ENCODE results near the gene SETD5. TPM values are rescaled to one million over a fixed set of nuclear protein-coding genes. Genes with fewer than 3 reads are reported as not detected.

The SETD5 gene
- total and polyA plus RNA-seq, 11 donors, result 28.2 to 84.2 (median 47.6) TPM

DNA sequence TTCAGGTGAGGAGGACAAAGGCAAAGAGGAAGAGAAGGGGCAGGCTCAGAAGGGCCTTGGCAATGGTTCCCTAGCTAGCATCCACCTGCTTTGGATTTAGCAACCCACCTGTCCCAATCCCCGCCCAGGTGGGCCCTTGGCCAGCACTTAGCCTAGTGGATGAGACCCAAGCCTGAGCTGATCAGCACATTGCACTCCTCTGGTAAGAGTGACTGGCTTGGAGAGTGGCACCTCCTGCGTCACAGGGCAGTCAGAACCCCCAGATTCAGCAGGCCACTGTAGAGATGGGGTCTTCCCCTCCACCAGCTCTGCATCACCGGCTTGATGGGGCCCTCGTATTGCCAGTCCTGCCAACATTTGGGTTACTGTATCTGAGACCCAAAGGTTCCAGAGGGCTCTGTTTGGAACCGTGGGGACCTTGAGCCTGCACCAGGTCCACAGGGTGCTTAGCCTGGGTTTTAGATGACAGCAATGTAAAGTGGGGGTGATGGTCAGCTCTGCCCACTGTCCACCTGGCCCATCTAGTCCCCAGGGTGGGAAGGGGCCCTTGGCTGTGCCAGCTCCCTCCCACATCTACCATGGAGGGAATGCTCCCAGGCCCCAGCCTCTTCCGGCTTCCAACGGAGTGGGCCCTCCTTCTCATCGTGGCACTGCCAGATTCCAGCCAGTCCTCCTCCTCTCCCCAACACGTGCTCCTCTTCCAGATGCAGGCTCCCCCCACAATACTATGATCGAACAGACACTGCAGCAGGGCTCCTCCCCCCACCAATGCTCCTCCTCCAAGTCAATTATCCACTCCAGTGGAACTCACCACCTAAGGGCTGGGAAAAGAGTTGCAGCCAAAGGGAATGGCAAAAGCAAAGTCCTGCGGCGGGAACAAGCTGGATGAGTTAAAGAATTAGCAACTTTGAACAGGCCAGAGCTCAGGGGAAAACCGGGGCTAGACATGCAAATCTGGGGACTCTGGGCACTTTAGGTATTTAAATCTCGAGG, 110.5 kb downstream of the SETD5 start:
- WGBS, 4 donors, result 55 to 60% (median 59%) methylated on average over 12 to 14 of the region's 14 CpGs

GRCh38 chr3:9508781-9509180, 111.4 kb downstream of the SETD5 start:
- peaks cover 0 to 38% (median 17%) of the 10 kb centered on the region in 9 donors for H3K27me3 ChIP-seq
- no peak for TF ChIP-seq CTCF (IDR thresholded peaks at IDR 0.05)
- TF ChIP-seq POLR2A (IDR thresholded peaks at IDR 0.05), result no peak
- intact Hi-C loops (cut with DNase I), result loop anchor here in 5 of 10 donors (10.0 kb wide), 4 partner anchors 136 to 236 kb away; partner anchors contain the start of genes BRPF1 (in 3 of the 5), MTMR14 (in 1 of the 5) and OGG1 (in 1 of the 5)
- H3K27ac ChIP-seq, result no peak overlapping the region
- H3K4me3 ChIP-seq, result no peak overlapping the region
- WGBS, 4 donors, result 9 to 13% (median 12%) methylated on average over 20 to 25 of the region's 25 CpGs
- ATAC-seq (no peak), DNase-seq (no peak)
- H3K4me1 ChIP-seq, result no peaks in the 10 kb centered on the region
- no peaks in the 10 kb centered on the region for H3K9me3 ChIP-seq
- no peaks in the 10 kb centered on the region for H3K36me3 ChIP-seq

More for the DNA sequence above, 110.5 kb downstream of the SETD5 start:
- Histone ChIP-seq H3K36me3 (no peaks in the 10 kb centered on the region), H3K4me3 (no peak overlapping the region), H3K4me1 (no peaks in the 10 kb centered on the region), H3K9me3 (no peaks in the 10 kb centered on the region), H3K27ac (no peak overlapping the region), H3K27me3 (peaks cover 0 to 38% (median 17%) of the 10 kb centered on the region in 9 donors)
- intact Hi-C loops (cut with DNase I), result loop anchor here in 5 of 10 donors (10.0 kb wide), 4 partner anchors 137 to 237 kb away; partner anchors contain the start of genes BRPF1 (in 3 of the 5), MTMR14 (in 1 of the 5) and OGG1 (in 1 of the 5)
- ATAC-seq (no peak), DNase-seq (no peak)
- TF ChIP-seq CTCF (IDR thresholded peaks at IDR 0.05) (no peak), POLR2A (IDR thresholded peaks at IDR 0.05) (no peak)

DNA sequence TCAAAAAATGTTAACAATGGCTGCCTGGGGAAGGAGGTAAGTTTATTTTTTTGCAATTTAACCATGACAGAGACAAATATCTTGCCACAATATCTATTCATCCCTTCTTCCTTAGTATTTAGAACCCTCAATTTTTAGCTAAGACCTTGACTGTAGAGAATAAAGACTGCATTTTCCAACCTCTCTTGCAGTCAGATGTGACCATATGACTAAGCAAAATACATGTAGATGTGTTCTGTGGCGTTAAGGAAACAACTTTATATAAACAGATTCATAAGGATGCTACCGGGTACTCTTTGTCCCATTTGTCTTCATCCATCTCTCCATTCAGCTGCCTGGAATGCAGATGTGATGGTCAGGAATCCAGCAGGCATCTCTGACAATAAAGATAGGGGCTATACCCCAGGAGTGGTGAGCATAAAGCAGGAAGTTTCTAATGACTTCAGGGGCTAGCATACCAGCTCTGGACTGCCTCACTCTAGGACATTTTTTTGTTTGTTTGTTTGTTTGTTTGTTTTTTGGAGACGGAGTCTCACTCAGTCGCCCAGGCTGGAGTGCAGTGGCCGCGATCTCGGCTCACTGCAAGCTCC, 115.1 kb downstream of the SETD5 start:
- no peak for ATAC-seq
- H3K4me1 ChIP-seq, result no peaks in the 10 kb centered on the region
- intact Hi-C loops (cut with DNase I), result loop anchor here in 1 of 10 donors (2.0 kb wide), 1 partner anchor 48 kb away; no protein-coding TSS in a partner anchor
- no peaks in the 10 kb centered on the region for H3K9me3 ChIP-seq
- no peak for DNase-seq
- H3K4me3 ChIP-seq, result no peak overlapping the region
- WGBS, 4 donors, result 73 to 81% (median 79%) methylated on average over 7 of the region's 7 CpGs
- TF ChIP-seq POLR2A (IDR thresholded peaks at IDR 0.05) (no peak), CTCF (IDR thresholded peaks at IDR 0.05) (no peak)
- H3K27me3 ChIP-seq, result peaks cover 0 to 36% (median 17%) of the 10 kb centered on the region in 9 donors
- no peak overlapping the region for H3K27ac ChIP-seq
- no peaks in the 10 kb centered on the region for H3K36me3 ChIP-seq

DNA sequence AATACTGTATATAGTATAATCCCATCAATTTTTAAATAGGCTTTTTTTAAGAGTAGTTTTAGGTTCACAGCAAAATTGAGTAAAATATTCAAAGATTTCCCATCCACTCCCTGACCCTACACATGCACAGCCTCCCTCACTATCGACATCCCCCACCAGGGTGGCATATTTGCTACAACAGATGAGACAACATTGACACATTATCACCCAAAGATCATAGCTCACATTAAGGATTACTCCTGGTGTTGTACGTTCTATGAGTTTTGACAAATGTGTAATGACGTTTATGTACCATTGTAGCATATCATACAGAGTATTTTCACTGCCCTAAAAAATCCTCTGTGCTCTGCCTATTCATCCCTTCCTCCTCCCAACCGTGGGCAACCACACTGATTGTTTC, 116.9 kb downstream of the SETD5 start:
- TF ChIP-seq POLR2A (IDR thresholded peaks at IDR 0.05) (no peak), CTCF (IDR thresholded peaks at IDR 0.05) (no peak)
- Histone ChIP-seq H3K27ac (no peak overlapping the region), H3K36me3 (no peaks in the 10 kb centered on the region), H3K27me3 (peaks cover 0 to 20% (median 7%) of the 10 kb centered on the region in 9 donors), H3K4me1 (no peaks in the 10 kb centered on the region), H3K9me3 (peaks cover 0 to 7% (median 0%) of the 10 kb centered on the region in 12 donors), H3K4me3 (no peak overlapping the region)
- intact Hi-C loops (cut with DNase I), result no loop called here
- no peak for DNase-seq
- ATAC-seq, result no peak
- WGBS, 4 donors, result 65 to 78% (median 71%) methylated on average over 4 of the region's 4 CpGs
